ENCODE measurements around the gene HNRNPC.

The HNRNPC gene

GRCh38 chr14:21269252-21270046 lies at the start of gene HNRNPC:
Gene HNRNPC, minus strand, starts transcription at chr14:21269442. Its CDS starts 35,249 bp downstream, at chr14:21234193.
- H3K27ac ChIP-seq = peak within 1 kb of the TSS; percentile 96 to 98
- intact Hi-C loops (cut with DNase I; ENCODE audit: low total_unique reads) = loop anchor here (5.0 kb wide), 1 partner anchor 113 kb away; the partner anchor contains the start of gene SUPT16H
- DNase-seq = peak; percentile 100
- peaks cover 3 to 14% (median 5%) of the 10 kb centered on the region in 3 donors for H3K36me3 ChIP-seq
- peaks cover 0 to 43% (median 23%) of the 10 kb centered on the region in 4 donors for H3K4me1 ChIP-seq
- peak in 1 of 2 experiments; percentile 30 for TF ChIP-seq CTCF (IDR thresholded peaks at IDR 0.05)
- H3K4me3 ChIP-seq = peak within 1 kb of the TSS; percentile 78 to 96
- H3K27me3 ChIP-seq = no peaks in the 10 kb centered on the region
- no peaks in the 10 kb centered on the region for H3K9me3 ChIP-seq

GRCh38 chr14:21317398-21317797 lies 48.2 kb upstream of the HNRNPC start:
- H3K36me3 ChIP-seq = no peaks in the 10 kb centered on the region
- no peak overlapping the region for H3K4me3 ChIP-seq
- no peak for TF ChIP-seq CTCF (IDR thresholded peaks at IDR 0.05)
- intact Hi-C loops (cut with DNase I; ENCODE audit: low total_unique reads) = no loop called here
- H3K27ac ChIP-seq = no peak overlapping the region
- no peak for DNase-seq
- H3K4me1 ChIP-seq = no peaks in the 10 kb centered on the region
- no peaks in the 10 kb centered on the region for H3K9me3 ChIP-seq
- peaks cover 0 to 3% of the 10 kb centered on the region in 2 donors for H3K27me3 ChIP-seq

GRCh38 chr14:21313512-21313911 lies 44.3 kb upstream of the HNRNPC start:
- Histone ChIP-seq H3K27ac (no peak overlapping the region), H3K4me1 (no peaks in the 10 kb centered on the region), H3K27me3 (peaks cover 0 to 7% of the 10 kb centered on the region in 2 donors), H3K36me3 (no peaks in the 10 kb centered on the region), H3K4me3 (no peak overlapping the region), H3K9me3 (no peaks in the 10 kb centered on the region)
- no peak for DNase-seq
- TF ChIP-seq CTCF (IDR thresholded peaks at IDR 0.05) = no peak
- intact Hi-C loops (cut with DNase I; ENCODE audit: low total_unique reads) = no loop called here

GRCh38 chr14:21311614-21312013 lies 42.4 kb upstream of the HNRNPC start:
- no peaks in the 10 kb centered on the region for H3K36me3 ChIP-seq
- peaks cover 0 to 25% of the 10 kb centered on the region in 2 donors for H3K27me3 ChIP-seq
- no peaks in the 10 kb centered on the region for H3K9me3 ChIP-seq
- H3K4me1 ChIP-seq = no peaks in the 10 kb centered on the region
- H3K4me3 ChIP-seq = no peak overlapping the region
- TF ChIP-seq CTCF (IDR thresholded peaks at IDR 0.05) = no peak
- intact Hi-C loops (cut with DNase I; ENCODE audit: low total_unique reads) = no loop called here
- no peak overlapping the region for H3K27ac ChIP-seq
- no peak for DNase-seq

GRCh38 chr14:21309956-21310355 lies 40.7 kb upstream of the HNRNPC start:
- Histone ChIP-seq H3K4me3 (no peak overlapping the region), H3K36me3 (no peaks in the 10 kb centered on the region), H3K9me3 (no peaks in the 10 kb centered on the region), H3K27me3 (peaks cover 0 to 29% of the 10 kb centered on the region in 2 donors), H3K4me1 (no peaks in the 10 kb centered on the region), H3K27ac (no peak overlapping the region)
- intact Hi-C loops (cut with DNase I; ENCODE audit: low total_unique reads) = no loop called here
- no peak for DNase-seq
- TF ChIP-seq CTCF (IDR thresholded peaks at IDR 0.05) = no peak
